ENCODE measurements around the gene MAPK11.

GRCh38 chr22:50267591-50268390 is 2.4 kb downstream of the MAPK11 start:
- TF ChIP-seq ZFP30 (CRISPR knock-in tag; IDR thresholded peaks at IDR 0.05) = no peak
- TF ChIP-seq ZC3H10 (CRISPR knock-in tag; IDR thresholded peaks at IDR 0.05) = no peak
- TF ChIP-seq ARNTL (CRISPR knock-in tag; IDR thresholded peaks at IDR 0.05; ENCODE audit: borderline replicate concordance, low read depth) = no peak
- TF ChIP-seq SNAI2 (CRISPR knock-in tag; IDR thresholded peaks at IDR 0.05) = no peak
- TF ChIP-seq RARB (CRISPR knock-in tag; IDR thresholded peaks at IDR 0.05) = no peak
- no peak for TF ChIP-seq CREB5 (CRISPR knock-in tag; IDR thresholded peaks at IDR 0.05; ENCODE audit: low read depth)
- TF ChIP-seq PATZ1 (CRISPR knock-in tag; IDR thresholded peaks at IDR 0.05; ENCODE audit: borderline replicate concordance) = no peak
- no peak for TF ChIP-seq ISL1 (CRISPR knock-in tag; IDR thresholded peaks at IDR 0.05)
- no peak for TF ChIP-seq TCF4 (CRISPR knock-in tag; IDR thresholded peaks at IDR 0.05; ENCODE audit: borderline replicate concordance)
- TF ChIP-seq ESRRG (CRISPR knock-in tag; IDR thresholded peaks at IDR 0.05) = no peak
- TF ChIP-seq OSR1 (CRISPR knock-in tag; IDR thresholded peaks at IDR 0.05) = no peak
- TF ChIP-seq, protein P1, sequence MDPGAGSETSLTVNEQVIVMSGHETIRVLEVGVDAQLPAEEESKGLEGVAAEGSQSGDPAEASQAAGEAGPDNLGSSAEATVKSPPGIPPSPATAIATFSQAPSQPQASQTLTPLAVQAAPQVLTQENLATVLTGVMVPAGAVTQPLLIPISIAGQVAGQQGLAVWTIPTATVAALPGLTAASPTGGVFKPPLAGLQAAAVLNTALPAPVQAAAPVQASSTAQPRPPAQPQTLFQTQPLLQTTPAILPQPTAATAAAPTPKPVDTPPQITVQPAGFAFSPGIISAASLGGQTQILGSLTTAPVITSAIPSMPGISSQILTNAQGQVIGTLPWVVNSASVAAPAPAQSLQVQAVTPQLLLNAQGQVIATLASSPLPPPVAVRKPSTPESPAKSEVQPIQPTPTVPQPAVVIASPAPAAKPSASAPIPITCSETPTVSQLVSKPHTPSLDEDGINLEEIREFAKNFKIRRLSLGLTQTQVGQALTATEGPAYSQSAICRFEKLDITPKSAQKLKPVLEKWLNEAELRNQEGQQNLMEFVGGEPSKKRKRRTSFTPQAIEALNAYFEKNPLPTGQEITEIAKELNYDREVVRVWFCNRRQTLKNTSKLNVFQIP (CRISPR knock-in tag; IDR thresholded peaks at IDR 0.05; ENCODE audit: borderline replicate concordance, low read depth) = no peak

Measured in SK-N-SH treated with all-trans-retinoic acid at 6 μM for 48 hours (cell line).